Retinal pigment epithelial cell (primary cell): ENCODE measurements around the gene LIF.

Experiments used
- DNase-seq: peaks from one replicate; pipeline ENCODE4 v3.0.0-alpha.2; 2010; ENCODE audit warnings: low read depth
- H3K4me3 ChIP-seq: 2 replicates; pipeline ENCODE4 v1.5.1; 2011; ENCODE audit warnings: mild to moderate bottlenecking, low read length, control low read depth, moderate library complexity
- TF ChIP-seq, protein P1 (sequence below): conservative IDR thresholded peaks from 2 replicates; pipeline ENCODE4 v1.5.1; 2011; ENCODE audit warnings: low read depth, low read length, control low read depth, inconsistent platforms

LIF gene

DNA sequence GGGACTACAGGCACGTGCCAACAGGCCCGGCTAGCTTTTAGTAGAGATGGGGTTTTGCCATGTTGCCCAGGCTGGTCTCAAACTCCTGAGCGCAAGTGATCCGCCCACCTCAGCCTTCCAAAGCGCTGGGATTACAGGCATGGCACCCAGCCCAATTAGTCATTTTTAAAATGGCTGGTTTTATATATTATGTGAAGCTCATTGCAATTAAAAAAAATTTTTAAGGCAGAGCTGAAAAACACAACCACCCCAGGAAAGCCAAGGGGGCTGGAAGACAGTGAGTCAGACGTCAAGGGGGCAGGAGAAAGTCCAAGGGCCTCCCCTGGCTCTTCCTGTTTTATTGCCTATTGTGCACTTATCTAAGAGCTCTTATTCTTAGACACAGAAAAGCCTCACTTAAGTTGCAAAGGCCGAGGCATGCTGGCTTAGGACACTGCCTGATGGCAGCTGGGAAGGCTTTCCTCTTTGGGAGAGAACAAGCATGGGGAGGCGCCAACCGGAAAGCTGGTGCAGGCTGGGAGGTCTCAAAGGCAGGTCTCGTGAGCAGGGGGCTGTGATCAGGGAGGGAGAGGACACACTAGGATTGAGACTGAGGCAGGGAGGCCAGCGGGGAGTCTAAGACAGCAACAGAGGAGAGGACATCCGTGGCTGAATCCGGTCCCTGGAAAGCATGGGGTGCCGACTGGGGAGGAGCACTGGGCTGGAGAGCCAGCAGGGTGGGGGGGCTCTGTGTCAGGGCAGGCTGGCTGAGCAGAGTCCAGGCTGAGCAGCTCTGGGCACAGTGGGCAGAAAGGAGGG, 31.2 kb upstream of the LIF start:
- TF ChIP-seq, protein P1, sequence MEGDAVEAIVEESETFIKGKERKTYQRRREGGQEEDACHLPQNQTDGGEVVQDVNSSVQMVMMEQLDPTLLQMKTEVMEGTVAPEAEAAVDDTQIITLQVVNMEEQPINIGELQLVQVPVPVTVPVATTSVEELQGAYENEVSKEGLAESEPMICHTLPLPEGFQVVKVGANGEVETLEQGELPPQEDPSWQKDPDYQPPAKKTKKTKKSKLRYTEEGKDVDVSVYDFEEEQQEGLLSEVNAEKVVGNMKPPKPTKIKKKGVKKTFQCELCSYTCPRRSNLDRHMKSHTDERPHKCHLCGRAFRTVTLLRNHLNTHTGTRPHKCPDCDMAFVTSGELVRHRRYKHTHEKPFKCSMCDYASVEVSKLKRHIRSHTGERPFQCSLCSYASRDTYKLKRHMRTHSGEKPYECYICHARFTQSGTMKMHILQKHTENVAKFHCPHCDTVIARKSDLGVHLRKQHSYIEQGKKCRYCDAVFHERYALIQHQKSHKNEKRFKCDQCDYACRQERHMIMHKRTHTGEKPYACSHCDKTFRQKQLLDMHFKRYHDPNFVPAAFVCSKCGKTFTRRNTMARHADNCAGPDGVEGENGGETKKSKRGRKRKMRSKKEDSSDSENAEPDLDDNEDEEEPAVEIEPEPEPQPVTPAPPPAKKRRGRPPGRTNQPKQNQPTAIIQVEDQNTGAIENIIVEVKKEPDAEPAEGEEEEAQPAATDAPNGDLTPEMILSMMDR: no peak
- H3K4me3 ChIP-seq: no peak overlapping the region
- peak; percentile 62 for DNase-seq

DNA sequence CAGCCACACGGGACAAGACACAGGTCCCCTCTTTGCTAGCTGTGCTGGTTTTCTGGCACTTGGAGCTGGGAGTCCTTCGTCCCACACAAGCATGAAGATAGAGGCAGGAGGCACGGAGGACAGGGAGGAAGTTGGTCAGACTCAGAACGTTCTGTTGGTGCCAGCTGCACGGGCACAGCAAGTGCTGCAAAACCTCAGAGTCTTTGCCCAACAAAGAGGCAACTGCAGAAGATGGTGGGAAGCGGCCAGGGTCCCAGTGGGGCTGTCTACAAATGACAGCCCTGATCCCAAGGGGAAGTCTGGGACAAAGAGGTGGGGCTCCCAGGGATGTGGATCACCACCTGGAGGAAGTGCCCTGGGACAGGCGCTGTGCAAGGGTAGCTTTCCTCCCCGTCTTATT, 29.5 kb upstream of the LIF start:
- DNase-seq: no peak
- TF ChIP-seq, protein P1: no peak
- H3K4me3 ChIP-seq: no peak overlapping the region

GRCh38 chr22:30275625-30276024, 29.1 kb upstream of the LIF start:
- TF ChIP-seq, protein P1: no peak
- DNase-seq: no peak
- H3K4me3 ChIP-seq: no peak overlapping the region

- no peak overlapping the region for H3K4me3 ChIP-seq
- no peak for DNase-seq
- TF ChIP-seq, protein P1: no peak
These were observed 27.9 kb upstream of the LIF start for GRCh38 chr22:30274437-30274812.

GRCh38 chr22:30273711-30274436, 27.3 kb upstream of the LIF start:
- TF ChIP-seq, protein P1: no peak
- no peak for DNase-seq
- no peak overlapping the region for H3K4me3 ChIP-seq

DNA sequence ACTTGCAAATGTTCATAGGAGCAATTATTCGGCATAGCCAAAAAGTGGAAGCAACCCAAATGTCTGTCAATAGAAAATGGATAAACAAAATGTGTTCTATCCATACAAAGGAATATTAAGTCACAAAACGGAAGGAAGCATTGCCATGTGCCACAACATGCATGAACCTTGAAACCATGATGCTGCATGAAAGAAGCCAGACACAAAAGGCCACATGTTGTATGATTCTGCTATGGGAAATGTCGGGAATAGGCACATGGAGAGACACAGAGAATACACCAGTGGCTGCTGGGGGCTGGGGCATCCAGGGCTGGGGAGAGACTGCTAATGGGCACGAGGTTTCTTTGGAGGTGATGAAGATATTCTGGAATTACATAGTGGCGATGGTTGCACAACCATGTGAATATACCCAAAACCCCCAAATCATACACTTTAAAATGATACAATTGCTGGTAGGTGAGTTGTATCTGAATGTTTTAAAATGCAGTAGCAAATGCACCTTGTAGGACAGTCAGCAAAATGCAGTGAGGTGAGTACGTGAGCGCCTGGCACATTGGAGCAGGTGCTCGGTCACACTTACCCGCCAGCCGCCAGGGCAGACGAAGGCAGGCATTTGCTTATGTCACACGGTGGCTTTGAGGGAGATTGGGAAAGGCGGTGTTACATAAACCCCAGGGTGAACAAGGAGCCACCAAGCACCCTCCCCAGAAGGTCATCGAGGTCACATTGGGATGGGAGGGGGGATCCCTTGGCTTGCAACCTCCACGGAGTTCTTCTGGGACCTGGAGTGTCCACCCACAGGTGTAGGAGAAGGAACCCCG, 26.4 kb upstream of the LIF start:
- TF ChIP-seq, protein P1: no peak
- DNase-seq: no peak
- no peak overlapping the region for H3K4me3 ChIP-seq
